Esophagus squamous epithelium (tissue), 4 donors: ENCODE data around the gene GALNTL6.

ENCODE experiments used
- POLR2A ChIP-seq, 4 donors: fragments of 450-650 bp; IDR thresholded peaks; one replicate each; pipeline ENCODE4 v1.6.1; 2017; ENCODE audit warnings: antibody characterized with exemption in 4 of 4, mild to moderate bottlenecking in 4 of 4, moderate library complexity in 3 of 4
- TF ChIP-seq, protein P1 (sequence below), 6 experiments: fragments of 450-650 bp in 4 of 6; fragments of 200-600 bp in 2 of 6; sonication (generic) in 2 of 6; IDR thresholded peaks; one replicate each; pipeline ENCODE4 v1.5.1; 2016 to 2019; ENCODE audit warnings: antibody characterized with exemption in 6 of 6, mild to moderate bottlenecking in 4 of 6, moderate library complexity in 4 of 6

DNA sequence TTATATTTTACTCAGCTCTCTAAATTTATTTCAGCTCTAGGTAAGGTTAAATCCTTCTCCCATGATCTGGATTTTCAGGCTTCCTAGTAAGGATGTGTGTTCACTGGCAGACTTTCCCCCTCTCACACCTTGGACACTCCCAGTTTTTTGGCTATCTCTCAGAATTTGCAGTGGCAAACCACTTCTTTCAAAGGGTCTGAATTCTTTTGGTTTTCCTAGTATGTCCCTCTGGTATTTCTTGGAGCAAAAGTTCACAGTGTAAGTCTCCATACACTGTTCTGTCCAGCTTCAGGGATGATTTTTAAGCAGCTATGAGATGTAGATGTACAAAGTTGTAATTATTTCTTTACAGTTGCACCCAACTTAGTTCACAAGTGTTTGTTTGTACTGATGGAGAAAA is 701.6 kb downstream of the GALNTL6 start:
- no peak for TF ChIP-seq POLR2A (IDR thresholded peaks at IDR 0.05)
- TF ChIP-seq, protein P1, sequence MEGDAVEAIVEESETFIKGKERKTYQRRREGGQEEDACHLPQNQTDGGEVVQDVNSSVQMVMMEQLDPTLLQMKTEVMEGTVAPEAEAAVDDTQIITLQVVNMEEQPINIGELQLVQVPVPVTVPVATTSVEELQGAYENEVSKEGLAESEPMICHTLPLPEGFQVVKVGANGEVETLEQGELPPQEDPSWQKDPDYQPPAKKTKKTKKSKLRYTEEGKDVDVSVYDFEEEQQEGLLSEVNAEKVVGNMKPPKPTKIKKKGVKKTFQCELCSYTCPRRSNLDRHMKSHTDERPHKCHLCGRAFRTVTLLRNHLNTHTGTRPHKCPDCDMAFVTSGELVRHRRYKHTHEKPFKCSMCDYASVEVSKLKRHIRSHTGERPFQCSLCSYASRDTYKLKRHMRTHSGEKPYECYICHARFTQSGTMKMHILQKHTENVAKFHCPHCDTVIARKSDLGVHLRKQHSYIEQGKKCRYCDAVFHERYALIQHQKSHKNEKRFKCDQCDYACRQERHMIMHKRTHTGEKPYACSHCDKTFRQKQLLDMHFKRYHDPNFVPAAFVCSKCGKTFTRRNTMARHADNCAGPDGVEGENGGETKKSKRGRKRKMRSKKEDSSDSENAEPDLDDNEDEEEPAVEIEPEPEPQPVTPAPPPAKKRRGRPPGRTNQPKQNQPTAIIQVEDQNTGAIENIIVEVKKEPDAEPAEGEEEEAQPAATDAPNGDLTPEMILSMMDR (IDR thresholded peaks at IDR 0.05), result no peak
